Keratinocyte (primary cell): ENCODE measurements around the gene PTER.

ENCODE experiments used
- CTCF ChIP-seq, 3 experiments: IDR thresholded peaks in 1 of 3; conservative IDR thresholded peaks in 1 of 3; optimal IDR thresholded peaks in 1 of 3; 2 replicates in 2 of 3; 3 replicates in 1 of 3; pipeline versions ENCODE3 to v1.5.1; 2011; ENCODE audit warnings: low read length in 3 of 3, mild to moderate bottlenecking in 3 of 3, moderate library complexity in 2 of 3, control low read depth in 1 of 3, inconsistent platforms in 1 of 3; ENCODE audit not compliant: insufficient read depth in 2 of 3; ENCODE audit errors: extremely low read depth in 1 of 3
- EZH2 ChIP-seq: IDR thresholded peaks from one replicate; pipeline ENCODE4 v1.6.1; 2012; ENCODE audit warnings: inconsistent platforms, mild to moderate bottlenecking, low read length, moderate library complexity

GRCh38 chr10:16536155-16536554, 99.3 kb downstream of the PTER start:
- no peak for TF ChIP-seq CTCF (optimal IDR thresholded peaks at IDR 0.05 in 1 of 3, IDR thresholded peaks at IDR 0.05 in 1 of 3, conservative IDR thresholded peaks at IDR 0.05 in 1 of 3; ENCODE audit: extremely low read depth in 1 of 3, insufficient read depth in 2 of 3, low read length in 3 of 3)
- no peak for TF ChIP-seq EZH2
